ENCODE data around the gene ANKFY1. TPM values are rescaled to one million over a fixed set of nuclear protein-coding genes. Genes with fewer than 3 reads are reported as not detected.

The ANKFY1 gene
- total and polyA plus RNA-seq, 2 donors (not counting 3 experiments of a cell fraction or from before 2014, with no cell fraction given), result 30.6 to 51.1 TPM

DNA sequence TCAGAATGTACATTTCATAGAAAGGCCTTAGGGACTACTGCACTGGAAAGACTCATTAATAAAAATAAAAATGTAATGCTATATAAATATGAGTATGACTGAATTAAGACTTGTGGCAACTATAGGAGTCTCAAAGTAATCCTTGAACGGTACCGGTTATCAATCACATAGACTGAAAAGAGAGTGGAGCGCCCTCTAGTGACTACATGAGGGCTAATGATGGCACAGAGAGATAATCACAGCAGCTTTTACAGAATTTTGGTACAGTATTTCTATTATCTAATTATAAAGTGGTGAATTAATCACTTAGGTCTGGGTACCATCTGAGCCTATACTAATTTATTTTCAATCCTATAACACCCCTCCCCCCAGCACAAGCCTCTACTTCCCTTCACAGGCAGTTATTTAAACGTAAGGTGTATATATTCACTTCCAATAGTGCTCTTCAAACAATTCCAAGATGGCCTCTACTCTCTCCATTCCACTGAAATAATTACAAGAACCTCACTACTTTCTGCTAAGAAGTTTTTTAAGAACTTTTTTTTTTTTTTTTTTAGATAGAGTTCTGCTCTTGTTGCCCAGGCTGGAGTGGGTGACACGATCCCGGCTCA, 40.7 kb upstream of the ANKFY1 start:
- H3K79me2 ChIP-seq (ENCODE audit: control insufficient read depth, insufficient read depth, low read length), result peaks cover 54% of the 10 kb centered on the region
- H2AFZ ChIP-seq (ENCODE audit: low read depth, low read length), result no peak overlapping the region
- dilution Hi-C loops (cut with MboI; ENCODE audit: extremely low pct_ligation_motif_present, low sequenced_read_pairs), result no loop called here
- intact Hi-C loops (cut with micrococcal nuclease), result loop anchor here (1.0 kb wide), 1 partner anchor 89 kb away; no protein-coding TSS in a partner anchor
- DNase-seq (ENCODE audit: low read depth, low spot score), result peak; percentile 51
- peak; percentile 64 for FAIRE-seq
- TF ChIP-seq CTCF (IDR thresholded peaks at IDR 0.05; ENCODE audit: extremely low read depth in 1 of 2, insufficient read depth in 1 of 2, low read depth in 1 of 2, low read length in 2 of 2), result peak; percentile 54 to 69
- TF ChIP-seq GATA2 (IDR thresholded peaks at IDR 0.05; ENCODE audit: insufficient read depth, insufficient read length, low read depth, low read length), result peak; percentile 81
- TF ChIP-seq MYC (IDR thresholded peaks at IDR 0.05; ENCODE audit: low read depth, low read length), result no peak
- H3K9me3 ChIP-seq (replicated peaks; ENCODE audit: control insufficient read depth, insufficient read depth, low read length), result no peaks in the 10 kb centered on the region
- H3K36me3 ChIP-seq (ENCODE audit: control insufficient read depth in 2 of 2, extremely low read depth in 1 of 2, insufficient read depth in 2 of 2, low read length in 2 of 2), result peaks cover 3 to 9% of the 10 kb centered on the region in 2 experiments
- no peaks in the 10 kb centered on the region for H3K9me1 ChIP-seq (replicated peaks; ENCODE audit: control insufficient read depth, extremely low read depth, insufficient read depth, low read length)
- H3K9ac ChIP-seq (replicated peaks; ENCODE audit: extremely low read depth, insufficient read depth, low read length), result no peak overlapping the region
- ChIA-PET CTCF (interaction anchor here (0.7 to 2.3 kb wide), 20 partner anchors 9 to 109 kb away, joined by 3 to 29 read pairs (median 4); no protein-coding TSS in a partner anchor), POLR2A (no interaction called here)
- no peak overlapping the region for H3K4me2 ChIP-seq (ENCODE audit: insufficient read depth, low read length)
- no peaks in the 10 kb centered on the region for H3K4me1 ChIP-seq (ENCODE audit: control insufficient read depth, extremely low read depth, insufficient read depth, low read length)
- no peaks in the 10 kb centered on the region for H4K20me1 ChIP-seq (replicated peaks; ENCODE audit: control insufficient read depth, extremely low read depth, insufficient read depth, low read length)
- H3K27ac ChIP-seq (ENCODE audit: insufficient read depth, low read depth, low read length), result no peak overlapping the region
- H3K4me3 ChIP-seq (replicated peaks in 1 of 3; ENCODE audit: insufficient read depth in 1 of 3, low read depth in 1 of 3, low read length in 3 of 3), result no peak overlapping the region
- no TSS peak for BruUV-seq (replicated peaks)
- no peaks in the 10 kb centered on the region for H3K27me3 ChIP-seq (ENCODE audit: control insufficient read depth in 2 of 2, insufficient read depth in 2 of 2, low read length in 2 of 2)

- POLR2A ChIA-PET, result no interaction called here
- Histone ChIP-seq H3K4me3 (replicated peaks in 1 of 3; ENCODE audit: insufficient read depth in 1 of 3, low read depth in 1 of 3, low read length in 3 of 3) (no peak overlapping the region), H3K27ac (ENCODE audit: insufficient read depth, low read depth, low read length) (no peak overlapping the region), H2AFZ (ENCODE audit: low read depth, low read length) (no peak overlapping the region), H3K4me2 (ENCODE audit: insufficient read depth, low read length) (no peak overlapping the region), H3K9me1 (replicated peaks; ENCODE audit: control insufficient read depth, extremely low read depth, insufficient read depth, low read length) (no peaks in the 10 kb centered on the region), H3K79me2 (ENCODE audit: control insufficient read depth, insufficient read depth, low read length) (peaks cover 55% of the 10 kb centered on the region), H3K27me3 (ENCODE audit: control insufficient read depth in 2 of 2, insufficient read depth in 2 of 2, low read length in 2 of 2) (no peaks in the 10 kb centered on the region), H3K9me3 (replicated peaks; ENCODE audit: control insufficient read depth, insufficient read depth, low read length) (no peaks in the 10 kb centered on the region), H3K36me3 (ENCODE audit: control insufficient read depth in 2 of 2, extremely low read depth in 1 of 2, insufficient read depth in 2 of 2, low read length in 2 of 2) (peaks cover 5 to 9% of the 10 kb centered on the region in 2 experiments), H3K9ac (replicated peaks; ENCODE audit: extremely low read depth, insufficient read depth, low read length) (no peak overlapping the region), H4K20me1 (replicated peaks; ENCODE audit: control insufficient read depth, extremely low read depth, insufficient read depth, low read length) (no peaks in the 10 kb centered on the region), H3K4me1 (ENCODE audit: control insufficient read depth, extremely low read depth, insufficient read depth, low read length) (no peaks in the 10 kb centered on the region)
- BruUV-seq (replicated peaks), result no TSS peak
- FAIRE-seq (no peak), DNase-seq (ENCODE audit: low read depth, low spot score) (no peak)
- CTCF ChIA-PET, result no interaction called here
- dilution Hi-C loops (cut with MboI; ENCODE audit: extremely low pct_ligation_motif_present, low sequenced_read_pairs) (no loop called here), intact Hi-C loops (cut with micrococcal nuclease) (no loop called here)
- no peak for TF ChIP-seq MYC (IDR thresholded peaks at IDR 0.05; ENCODE audit: low read depth, low read length)
- no peak for TF ChIP-seq GATA2 (IDR thresholded peaks at IDR 0.05; ENCODE audit: insufficient read depth, insufficient read length, low read depth, low read length)
- no peak for TF ChIP-seq CTCF (IDR thresholded peaks at IDR 0.05; ENCODE audit: extremely low read depth in 1 of 2, insufficient read depth in 1 of 2, low read depth in 1 of 2, low read length in 2 of 2)
- TF ChIP-seq POLR2AphosphoS5 (IDR thresholded peaks at IDR 0.05; ENCODE audit: insufficient read depth, low read depth, low read length), result no peak
- no peak for TF ChIP-seq JUN (IDR thresholded peaks at IDR 0.05; ENCODE audit: borderline replicate concordance, insufficient read depth, insufficient read length, low read depth)
- no peak for TF ChIP-seq EZH2 (IDR thresholded peaks at IDR 0.05; ENCODE audit: borderline replicate concordance, low read depth, low read length, severe bottlenecking)
- TF ChIP-seq MAX (IDR thresholded peaks at IDR 0.05; ENCODE audit: insufficient read depth, insufficient read length), result no peak
These were observed 37.3 kb upstream of the ANKFY1 start for GRCh38 chr17:4301066-4301465.

Measured in endothelial cell of umbilical vein (primary cell).